H1 (cell line): ENCODE data around the gene WNT2. TPM values are rescaled to one million over a fixed set of nuclear protein-coding genes. Genes with fewer than 3 reads are reported as not detected.

Experiments used
- CTCF ChIA-PET: fragments of 300-600 bp; sonication (Branson Sonifier 250); formaldehyde crosslinking; loops from one replicate; lab custom pipeline; 2021; ENCODE audit not compliant: partially characterized antibody; lab: Charles Lee
- POLR2A ChIA-PET: fragments of 300-600 bp; sonication (Branson Sonifier 250); formaldehyde crosslinking; loops from one replicate; lab custom pipeline; 2021; ENCODE audit warnings: inconsistent platforms; ENCODE audit not compliant: partially characterized antibody; lab: Charles Lee
- DNase-seq, 2 experiments: peaks; one replicate each; pipeline versions ENCODE4 v3.0.0 to v3.0.0-alpha.2; 2010 to 2022; ENCODE audit warnings: low spot score in 2 of 2, low read depth in 1 of 2, mixed read lengths in 1 of 2
- FAIRE-seq: peaks from 2 replicates; lab custom pipeline; 2011; peaks lifted over from hg19 to GRCh38; lab: Jason Lieb, UNC
- H2AFZ ChIP-seq: 2 replicates; pipeline ENCODE4 v1.8.1; 2012; ENCODE audit warnings: low read length, inconsistent platforms
- H2AK5ac ChIP-seq: 2 replicates; pipeline ENCODE4 v1.6.1; 2013; ENCODE audit warnings: low read depth, low read length
- H2BK120ac ChIP-seq: replicated peaks from 2 replicates; pipeline ENCODE3; 2013; ENCODE audit warnings: low read depth, low read length, inconsistent platforms
- H2BK12ac ChIP-seq: 2 replicates; pipeline ENCODE4 v1.6.1; 2013; ENCODE audit warnings: low read depth, low read length
- H2BK15ac ChIP-seq: 2 replicates; pipeline ENCODE4 v1.6.1; 2013; ENCODE audit warnings: low read length
- H2BK20ac ChIP-seq: 2 replicates; pipeline ENCODE4 v1.6.1; 2013; ENCODE audit warnings: low read length
- H2BK5ac ChIP-seq: 2 replicates; pipeline ENCODE4 v1.6.1; 2013; ENCODE audit warnings: low read depth, low read length
- H3K14ac ChIP-seq: 2 replicates; pipeline ENCODE4 v1.6.1; 2013; ENCODE audit warnings: inconsistent platforms; ENCODE audit not compliant: insufficient read length
- H3K18ac ChIP-seq: 2 replicates; pipeline ENCODE4 v1.6.1; 2013; ENCODE audit warnings: low read length; ENCODE audit errors: extremely low read depth
- H3K23ac ChIP-seq: 2 replicates; pipeline ENCODE4 v1.6.1; 2013; ENCODE audit warnings: inconsistent platforms; ENCODE audit not compliant: insufficient read length
- H3K23me2 ChIP-seq: 2 replicates; pipeline ENCODE4 v1.6.1; 2013; ENCODE audit warnings: low read depth, low read length
- H3K27ac ChIP-seq: 2 replicates; pipeline ENCODE4 v1.6.1; 2011; ENCODE audit warnings: low read depth, low read length, inconsistent platforms
- H3K27me3 ChIP-seq, 4 experiments: replicated peaks in 1 of 4; 1 replicate in 1 of 4; 2 replicates in 3 of 4; pipeline versions ENCODE4 v1.6.1 to v1.8.1; 2011 to 2013; ENCODE audit warnings: low read length in 3 of 4, mild to moderate bottlenecking in 3 of 4, inconsistent platforms in 2 of 4, mixed read lengths in 2 of 4, moderate library complexity in 1 of 4; ENCODE audit not compliant: control insufficient read depth in 3 of 4, insufficient read depth in 3 of 4; ENCODE audit errors: extremely low read depth in 1 of 4
- H3K36me3 ChIP-seq, 4 experiments: 2 replicates each; pipeline versions ENCODE4 v1.6.1 to v1.8.1; 2011 to 2013; ENCODE audit warnings: mild to moderate bottlenecking in 4 of 4, low read length in 3 of 4, moderate library complexity in 2 of 4, control low read depth in 1 of 4, inconsistent platforms in 1 of 4; ENCODE audit not compliant: insufficient read depth in 4 of 4, control insufficient read depth in 2 of 4
- H3K4ac ChIP-seq: replicated peaks from 2 replicates; pipeline ENCODE3; 2013; ENCODE audit warnings: low read length, low read depth, mixed read lengths, inconsistent platforms; ENCODE audit not compliant: insufficient read length
- H3K4me1 ChIP-seq, 4 experiments: replicated peaks in 1 of 4; 1 replicate in 1 of 4; 2 replicates in 3 of 4; pipeline versions ENCODE4 v1.6.1 to v1.8.1; 2011 to 2013; ENCODE audit warnings: low read length in 3 of 4, inconsistent platforms in 2 of 4, mixed read lengths in 1 of 4; ENCODE audit not compliant: insufficient read depth in 4 of 4, control insufficient read depth in 3 of 4
- H3K4me2 ChIP-seq, 2 experiments: 2 replicates each; pipeline versions ENCODE4 v1.6.1 to v1.8.1; 2011 to 2013; ENCODE audit warnings: low read depth in 2 of 2, low read length in 2 of 2, control low read depth in 1 of 2, inconsistent platforms in 1 of 2, mild to moderate bottlenecking in 1 of 2; ENCODE audit not compliant: insufficient read depth in 1 of 2
- H3K4me3 ChIP-seq, 4 experiments: fragments of 200-600, 300-600 bp in 1 of 4; sonication (generic), shearing (Covaris generic), sonication (Bioruptor Twin) in 1 of 4; 2 replicates each; pipeline versions ENCODE4 v1.5.1 to v1.8.1; 2011 to 2016; ENCODE audit warnings: low read length in 4 of 4, low read depth in 3 of 4, control low read depth in 2 of 4, inconsistent platforms in 2 of 4, mild to moderate bottlenecking in 2 of 4, mixed read lengths in 1 of 4, moderate library complexity in 1 of 4; ENCODE audit not compliant: insufficient read depth in 2 of 4; ENCODE audit errors: extremely low read depth in 1 of 4
- H3K56ac ChIP-seq: replicated peaks from 2 replicates; pipeline ENCODE3; 2013; ENCODE audit warnings: low read depth, mild to moderate bottlenecking, mixed read lengths, low read length, inconsistent platforms; ENCODE audit not compliant: insufficient read length
- H3K79me1 ChIP-seq: 2 replicates; pipeline ENCODE4 v1.6.1; 2013; ENCODE audit warnings: low read depth, low read length, control low read depth
- H3K79me2 ChIP-seq, 2 experiments: 2 replicates each; pipeline versions ENCODE4 v1.6.1 to v1.8.1; 2012 to 2013; ENCODE audit warnings: low read length in 2 of 2, mild to moderate bottlenecking in 2 of 2, inconsistent platforms in 1 of 2; ENCODE audit not compliant: insufficient read depth in 2 of 2, control insufficient read depth in 1 of 2
- H3K9ac ChIP-seq, 4 experiments: replicated peaks in 1 of 4; 1 replicate in 1 of 4; 2 replicates in 3 of 4; pipeline versions ENCODE4 v1.6.1 to v1.8.1; 2011 to 2013; ENCODE audit warnings: low read depth in 3 of 4, low read length in 3 of 4, control low read depth in 2 of 4, mild to moderate bottlenecking in 2 of 4, moderate library complexity in 2 of 4, inconsistent platforms in 1 of 4; ENCODE audit errors: extremely low read depth in 1 of 4
- H3K9me3 ChIP-seq, 2 experiments: 2 replicates each; pipeline versions ENCODE4 v1.6.1 to v1.8.1; 2012 to 2013; ENCODE audit warnings: mild to moderate bottlenecking in 2 of 2, moderate library complexity in 2 of 2, control low read depth in 1 of 2, inconsistent platforms in 1 of 2, low read depth in 1 of 2, low read length in 1 of 2, mixed read lengths in 1 of 2; ENCODE audit not compliant: insufficient read depth in 2 of 2
- H4K20me1 ChIP-seq, 2 experiments: replicated peaks in 1 of 2; 2 replicates each; pipeline versions ENCODE3 to v1.8.1; 2011 to 2013; ENCODE audit warnings: inconsistent platforms in 2 of 2, low read length in 2 of 2, mild to moderate bottlenecking in 1 of 2; ENCODE audit not compliant: insufficient read depth in 2 of 2, control insufficient read depth in 1 of 2
- H4K5ac ChIP-seq: 2 replicates; pipeline ENCODE4 v1.6.1; 2013; ENCODE audit warnings: low read length, low read depth, mixed read lengths, inconsistent platforms; ENCODE audit not compliant: insufficient read length
- H4K8ac ChIP-seq: 2 replicates; pipeline ENCODE4 v1.8.0; 2013; ENCODE audit warnings: mild to moderate bottlenecking, moderate library complexity, low read length, inconsistent platforms; ENCODE audit not compliant: insufficient read depth; ENCODE audit errors: extremely low read depth
- H4K91ac ChIP-seq: replicated peaks from 2 replicates; pipeline ENCODE3; 2013; ENCODE audit warnings: low read length, mixed read lengths, inconsistent platforms; ENCODE audit not compliant: insufficient read length
- CHD2 ChIP-seq: IDR thresholded peaks from 2 replicates; pipeline ENCODE4 v1.6.1; 2012; ENCODE audit warnings: low read length, improper control_type of control experiment
- RFX5 ChIP-seq: IDR thresholded peaks from 2 replicates; pipeline ENCODE4 v1.6.1; 2011; ENCODE audit warnings: low read depth, low read length, improper control_type of control experiment, borderline replicate concordance
- RNF2 ChIP-seq: fragments of 200-900, 300-1000 bp; sonication (generic); IDR thresholded peaks from 2 replicates; pipeline ENCODE4 v1.7.1; 2016; ENCODE audit warnings: borderline replicate concordance, low read depth, mild to moderate bottlenecking, antibody characterized with exemption, low read length; ENCODE audit not compliant: poor library complexity, severe bottlenecking; ENCODE audit errors: missing control alignments
- WGBS, 2 experiments: shearing (Covaris generic) in 1 of 2; methylation state at CpG; one replicate each; pipeline versions ENCODE4 v1.1.6 to v1.1.7; 2013 to 2015; ENCODE audit warnings: low lambda C conversion rate in 2 of 2, mixed read lengths in 2 of 2, inconsistent platforms in 1 of 2, low coverage in 1 of 2, missing lambda C conversion rate in 1 of 2; ENCODE audit not compliant: insufficient replicate concordance in 2 of 2, insufficient coverage in 1 of 2, insufficient read length in 1 of 2; ENCODE audit errors: extremely low coverage in 1 of 2, missing lambda C conversion rate in 1 of 2; 5-methylcytosine and 5-hydroxymethylcytosine counted together
- polyA plus RNA-seq, 7 experiments: library from polyadenylated mRNA; depleted of rRNA in 3 of 7; stranded (reverse) in 5 of 7; unstranded in 2 of 7; fragments of >200 nt in 5 of 7; fragments of 200-250 nt in 2 of 7; gene quantifications; 1 replicate in 5 of 7; 2 replicates in 1 of 7; 4 replicates in 1 of 7; pipeline versions ENCODE4 v1.2.1 to v1.2.3, GENCODE V29; 2011 to 2013; ENCODE audit warnings: missing spikeins in 2 of 7, mixed read lengths in 2 of 7
- total RNA-seq: library from RNA; stranded (reverse); fragmentation: NEBNext Ultra II Directional; extraction: Animal tissue kit (Norgen Biotek cat#: 25700); gene quantifications from 2 replicates; pipeline ENCODE4 v1.2.1, GENCODE V29; 2021
- TF ChIP-seq, protein P1 (sequence below): IDR thresholded peaks from 2 replicates; pipeline ENCODE4 v1.6.1; 2012; ENCODE audit warnings: low read length, inconsistent platforms
- TF ChIP-seq, protein P2 (sequence below): IDR thresholded peaks from 2 replicates; pipeline ENCODE4 v1.6.1; 2011; ENCODE audit warnings: low read depth, mild to moderate bottlenecking, low read length; ENCODE audit not compliant: insufficient read depth

The WNT2 gene
- total and polyA plus RNA-seq, 2 of the 8 experiments (the other 6 are each of a cell fraction or from before 2014, with no cell fraction given): not detected

DNA sequence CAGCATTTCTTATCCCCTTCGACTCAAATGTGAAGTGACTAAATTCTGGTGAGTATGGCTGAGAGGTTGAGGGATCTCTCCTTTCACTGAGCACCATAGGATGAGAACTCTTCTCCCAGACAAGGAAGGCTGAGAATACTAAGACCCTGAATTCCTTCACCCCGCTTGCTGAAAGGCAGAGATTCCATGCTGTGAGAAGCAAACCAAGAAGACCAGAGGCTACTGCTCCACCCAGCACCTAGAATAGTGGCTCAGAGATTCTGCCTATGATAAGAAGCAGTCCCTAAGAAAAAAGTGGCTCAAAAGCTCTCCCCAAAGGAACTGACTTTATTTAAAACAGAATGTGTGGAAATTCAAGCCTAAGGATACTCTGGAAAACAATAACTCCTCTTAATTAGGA, 26.7 kb upstream of the WNT2 start:
- H3K23ac ChIP-seq: no peak overlapping the region
- H3K18ac ChIP-seq: no peak overlapping the region
- H3K56ac ChIP-seq: no peak overlapping the region
- no peak overlapping the region for H3K4me2 ChIP-seq
- H3K9me3 ChIP-seq: no peaks in the 10 kb centered on the region
- H3K4me3 ChIP-seq: no peak overlapping the region
- ChIA-PET POLR2A (no interaction called here), CTCF (interaction anchor here (0.7 to 1.8 kb wide), 4 partner anchors 16 to 37 kb away, joined by 3 to 5 read pairs (median 4); no protein-coding TSS in a partner anchor)
- H4K8ac ChIP-seq: no peak overlapping the region
- no peak for FAIRE-seq
- H3K27ac ChIP-seq: no peak overlapping the region
- H2AFZ ChIP-seq: peak overlapping the region; percentile 41; the same call in 1 of the 2 replicates
- H2BK12ac ChIP-seq: no peak overlapping the region
- H4K20me1 ChIP-seq: no peaks in the 10 kb centered on the region
- H3K79me2 ChIP-seq: no peaks in the 10 kb centered on the region
- TF ChIP-seq, protein P1, sequence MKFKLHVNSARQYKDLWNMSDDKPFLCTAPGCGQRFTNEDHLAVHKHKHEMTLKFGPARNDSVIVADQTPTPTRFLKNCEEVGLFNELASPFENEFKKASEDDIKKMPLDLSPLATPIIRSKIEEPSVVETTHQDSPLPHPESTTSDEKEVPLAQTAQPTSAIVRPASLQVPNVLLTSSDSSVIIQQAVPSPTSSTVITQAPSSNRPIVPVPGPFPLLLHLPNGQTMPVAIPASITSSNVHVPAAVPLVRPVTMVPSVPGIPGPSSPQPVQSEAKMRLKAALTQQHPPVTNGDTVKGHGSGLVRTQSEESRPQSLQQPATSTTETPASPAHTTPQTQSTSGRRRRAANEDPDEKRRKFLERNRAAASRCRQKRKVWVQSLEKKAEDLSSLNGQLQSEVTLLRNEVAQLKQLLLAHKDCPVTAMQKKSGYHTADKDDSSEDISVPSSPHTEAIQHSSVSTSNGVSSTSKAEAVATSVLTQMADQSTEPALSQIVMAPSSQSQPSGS: no peak
- TF ChIP-seq RFX5 (no peak), CHD2 (no peak), RNF2 (no peak)
- TF ChIP-seq, protein P2, sequence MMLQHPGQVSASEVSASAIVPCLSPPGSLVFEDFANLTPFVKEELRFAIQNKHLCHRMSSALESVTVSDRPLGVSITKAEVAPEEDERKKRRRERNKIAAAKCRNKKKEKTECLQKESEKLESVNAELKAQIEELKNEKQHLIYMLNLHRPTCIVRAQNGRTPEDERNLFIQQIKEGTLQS: no peak
- TF ChIP-seq, all 59 proteins: peak for 0
- 0 out of 7 replicates have a peak, but pooled peaks cover 0 to 2% (median 0%) of the 10 kb centered on the region in 4 experiments for H3K27me3 ChIP-seq
- H3K4ac ChIP-seq: no peak overlapping the region
- no peaks in the 10 kb centered on the region for H3K79me1 ChIP-seq
- H3K23me2 ChIP-seq: no peaks in the 10 kb centered on the region
- DNase-seq: no peak
- H3K4me1 ChIP-seq: 0 out of 7 replicates have a peak, but pooled peaks cover 0 to 2% (median 0%) of the 10 kb centered on the region in 4 experiments
- no peak overlapping the region for H4K5ac ChIP-seq
- H2BK15ac ChIP-seq: no peak overlapping the region
- no peak overlapping the region for H3K14ac ChIP-seq
- H3K9ac ChIP-seq: no peak overlapping the region
- H2AK5ac ChIP-seq: no peak overlapping the region
- no peak overlapping the region for H2BK120ac ChIP-seq
- no peaks in the 10 kb centered on the region for H3K36me3 ChIP-seq
- WGBS, 2 experiments: 90% methylated on average over 2 of the region's 2 CpGs; no CpG with 5 or more reads in 1 of the 2 experiments
- no peak overlapping the region for H2BK5ac ChIP-seq
- H2BK20ac ChIP-seq: no peak overlapping the region
- H4K91ac ChIP-seq: no peak overlapping the region
